Coronary artery (tissue), 2 donors: ENCODE data around the gene BSX.

Source experiments
- DNase-seq: peaks from one replicate; pipeline ENCODE4 v3.0.0-alpha.2; 2017; ENCODE audit warnings: low spot score
- H3K27ac ChIP-seq, 2 donors: fragments of 200-600 bp; sonication (generic); one replicate each; pipeline ENCODE4 v1.5.1; 2016 to 2019
- H3K4me3 ChIP-seq: fragments of 200-600 bp; sonication (generic); 2 replicates; pipeline ENCODE4 v1.5.1; 2016; ENCODE audit warnings: mild to moderate bottlenecking, moderate library complexity
- TF ChIP-seq, protein P1 (sequence below): fragments of 200-600 bp; sonication (generic); IDR thresholded peaks from one replicate; pipeline ENCODE4 v1.5.1; 2019; ENCODE audit warnings: antibody characterized with exemption

The BSX gene

DNA sequence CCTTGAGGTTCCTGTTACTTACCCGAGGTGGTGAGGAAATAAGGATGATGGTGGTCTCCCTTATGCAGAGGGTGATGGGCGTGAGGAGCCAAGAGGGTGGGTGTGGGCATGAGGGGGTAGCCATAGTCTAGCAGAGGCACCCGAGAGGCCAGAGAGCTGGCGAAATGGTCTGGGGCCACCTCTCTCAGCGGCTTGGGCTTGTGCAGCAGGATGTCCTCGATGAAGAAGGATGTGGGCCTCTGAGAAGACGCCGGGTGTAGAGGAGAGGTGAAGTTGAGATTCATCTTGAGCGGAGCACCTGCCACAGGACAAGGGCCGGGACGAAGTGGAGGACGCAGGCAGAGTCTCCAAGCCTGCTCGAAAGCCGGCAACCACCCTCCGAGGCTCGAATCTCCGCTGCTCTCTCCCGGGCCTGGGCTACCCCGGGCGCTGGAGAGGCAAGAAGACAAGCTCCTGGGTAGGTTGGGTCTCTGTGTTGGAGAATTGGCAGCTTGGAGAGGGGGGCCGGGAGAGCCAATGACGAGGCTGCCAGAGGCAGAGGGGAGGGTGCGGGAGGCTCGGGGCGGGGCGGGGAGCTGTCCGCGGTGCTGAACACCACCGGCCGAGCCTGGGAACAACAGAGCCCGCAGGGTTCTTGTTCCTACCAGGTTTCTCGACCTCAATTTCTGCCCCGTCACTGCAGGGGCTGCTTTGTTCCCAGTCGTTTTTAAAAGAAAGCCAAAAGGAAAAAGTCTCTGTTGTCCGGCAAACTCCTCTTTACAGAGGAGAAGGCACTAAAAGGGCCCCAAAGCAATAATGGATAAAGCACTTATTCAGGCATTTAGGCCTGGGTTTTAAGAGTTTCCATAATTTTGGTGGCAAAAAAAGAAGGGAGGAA lies at the start of gene BSX:
BSX (minus strand) TSS at position 447 of the 877 bp plus-strand sequence; CDS start at position 284, 163 bp downstream.
- H3K27ac ChIP-seq = no peak within 1 kb of the TSS
- no peak for DNase-seq
- no peak within 1 kb of the TSS for H3K4me3 ChIP-seq
- TF ChIP-seq, protein P1, sequence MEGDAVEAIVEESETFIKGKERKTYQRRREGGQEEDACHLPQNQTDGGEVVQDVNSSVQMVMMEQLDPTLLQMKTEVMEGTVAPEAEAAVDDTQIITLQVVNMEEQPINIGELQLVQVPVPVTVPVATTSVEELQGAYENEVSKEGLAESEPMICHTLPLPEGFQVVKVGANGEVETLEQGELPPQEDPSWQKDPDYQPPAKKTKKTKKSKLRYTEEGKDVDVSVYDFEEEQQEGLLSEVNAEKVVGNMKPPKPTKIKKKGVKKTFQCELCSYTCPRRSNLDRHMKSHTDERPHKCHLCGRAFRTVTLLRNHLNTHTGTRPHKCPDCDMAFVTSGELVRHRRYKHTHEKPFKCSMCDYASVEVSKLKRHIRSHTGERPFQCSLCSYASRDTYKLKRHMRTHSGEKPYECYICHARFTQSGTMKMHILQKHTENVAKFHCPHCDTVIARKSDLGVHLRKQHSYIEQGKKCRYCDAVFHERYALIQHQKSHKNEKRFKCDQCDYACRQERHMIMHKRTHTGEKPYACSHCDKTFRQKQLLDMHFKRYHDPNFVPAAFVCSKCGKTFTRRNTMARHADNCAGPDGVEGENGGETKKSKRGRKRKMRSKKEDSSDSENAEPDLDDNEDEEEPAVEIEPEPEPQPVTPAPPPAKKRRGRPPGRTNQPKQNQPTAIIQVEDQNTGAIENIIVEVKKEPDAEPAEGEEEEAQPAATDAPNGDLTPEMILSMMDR = no peak

DNA sequence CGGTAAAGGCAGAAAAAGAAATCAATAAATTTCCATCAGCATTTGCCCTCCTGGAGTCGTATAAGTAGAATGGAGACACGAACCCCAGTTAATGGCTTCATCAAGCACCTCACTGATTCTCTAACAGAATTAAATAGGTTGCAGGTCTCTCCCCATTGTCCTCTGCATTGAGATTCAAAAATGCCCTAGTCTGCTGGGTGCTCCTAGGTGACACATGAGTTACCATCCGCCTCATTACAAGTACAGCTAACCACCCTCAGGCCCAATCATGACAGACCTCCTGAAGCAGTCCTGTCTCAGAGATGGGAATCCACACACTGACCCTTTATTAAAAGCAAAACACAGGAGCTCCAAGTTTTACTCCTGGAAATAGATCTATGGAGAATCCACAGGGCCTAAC lies 48.9 kb upstream of the BSX start:
- TF ChIP-seq, protein P1 = no peak
- DNase-seq = no peak
- H3K4me3 ChIP-seq = no peak overlapping the region
- no peak overlapping the region for H3K27ac ChIP-seq

DNA sequence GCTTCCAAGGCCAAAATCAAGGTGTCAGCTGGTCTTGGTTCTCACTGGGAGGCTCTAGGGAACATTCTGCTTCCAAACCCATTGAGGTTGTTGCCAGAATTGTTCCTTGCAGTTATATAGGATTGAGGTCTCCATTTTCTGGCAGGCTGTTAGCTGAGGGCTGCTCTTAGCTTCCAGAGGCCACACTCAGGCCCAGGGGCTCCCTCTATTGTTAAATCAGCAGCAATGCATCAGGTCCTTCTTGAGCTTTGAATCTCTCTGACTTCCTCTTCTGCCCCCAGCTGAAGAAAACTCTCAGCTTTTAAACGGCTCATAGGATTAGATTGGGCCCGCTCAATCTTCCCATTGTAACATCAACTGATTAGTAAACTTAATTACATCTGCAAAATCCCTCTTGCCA lies 39.3 kb upstream of the BSX start:
- DNase-seq = no peak
- Histone ChIP-seq H3K4me3 (no peak overlapping the region), H3K27ac (no peak overlapping the region)
- TF ChIP-seq, protein P1 = no peak

DNA sequence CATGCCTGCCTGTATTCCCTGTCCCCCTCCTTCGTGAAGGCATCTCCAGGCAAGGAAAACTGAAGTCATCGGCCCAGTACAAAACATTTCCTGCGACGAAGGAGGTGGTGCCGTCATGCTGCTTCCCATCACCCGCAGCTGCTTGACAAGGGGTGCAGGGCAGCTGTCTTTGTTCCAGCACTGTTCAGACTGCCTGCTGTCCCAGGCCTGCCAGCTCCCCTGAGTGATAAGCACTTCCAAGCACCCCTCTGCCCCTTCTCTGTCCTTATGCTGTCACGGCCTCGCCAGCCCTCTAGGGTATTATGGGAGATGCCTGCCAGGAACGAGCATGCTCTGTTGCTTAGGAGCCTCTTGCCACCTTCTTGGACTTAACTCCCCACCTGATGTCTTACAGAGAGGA lies 37.1 kb upstream of the BSX start:
- H3K27ac ChIP-seq = no peak overlapping the region
- no peak for DNase-seq
- H3K4me3 ChIP-seq = no peak overlapping the region
- TF ChIP-seq, protein P1 = no peak

DNA sequence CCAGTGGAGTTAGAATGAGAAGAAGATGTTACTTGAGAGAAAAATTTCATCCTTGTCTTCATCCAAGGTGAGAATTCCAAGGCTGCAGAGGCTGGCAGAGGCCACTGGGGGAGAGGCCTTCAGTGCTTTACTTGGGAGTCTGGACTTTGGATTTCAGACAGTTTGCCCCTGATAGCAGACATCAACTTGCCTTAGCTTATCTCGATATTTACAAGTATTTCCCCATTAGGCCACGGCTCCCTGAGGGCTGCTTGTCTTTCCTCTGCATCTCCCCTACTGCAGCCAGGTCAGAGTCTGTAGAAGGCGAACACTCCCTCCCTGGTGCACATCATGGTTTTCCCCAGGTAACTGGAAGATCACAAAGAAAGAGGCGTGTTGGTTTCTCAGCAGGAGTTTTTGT lies 29.9 kb upstream of the BSX start:
- DNase-seq = no peak
- H3K27ac ChIP-seq = no peak overlapping the region
- TF ChIP-seq, protein P1 = no peak

DNA sequence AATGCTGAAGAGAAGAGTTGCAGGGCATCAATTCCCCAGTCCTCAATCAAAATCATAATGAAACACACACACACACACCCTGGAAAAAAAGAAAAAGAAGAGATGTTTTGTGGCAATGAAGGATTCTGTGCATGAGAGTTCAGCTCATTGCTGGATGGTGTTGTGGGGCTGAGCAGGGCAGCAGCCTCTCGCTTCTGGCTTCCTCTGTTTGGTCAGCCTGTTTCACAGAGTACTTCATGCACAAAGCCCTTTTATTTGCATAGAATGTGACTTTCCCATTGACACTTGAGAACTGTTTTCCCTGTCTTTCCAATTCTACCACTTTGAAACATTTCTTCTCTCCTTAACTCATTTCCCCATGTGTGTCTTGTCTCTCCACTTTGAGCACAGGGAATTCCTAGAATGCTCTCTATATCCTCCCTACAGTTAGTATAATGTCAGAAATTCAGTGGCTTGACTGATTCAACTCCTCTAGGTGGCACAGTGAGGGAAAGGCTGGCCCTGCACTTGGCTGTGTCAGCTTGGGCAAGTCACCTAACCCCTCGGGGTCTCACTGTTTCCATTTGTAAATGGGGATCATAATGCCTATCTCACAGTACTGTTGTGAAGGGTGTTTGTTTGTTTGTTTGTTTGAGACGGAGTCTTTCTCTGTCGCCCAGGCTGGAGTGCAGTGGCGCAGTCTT lies 25.4 kb upstream of the BSX start:
- Histone ChIP-seq H3K27ac (no peak overlapping the region), H3K4me3 (no peak overlapping the region)
- DNase-seq = no peak
- TF ChIP-seq, protein P1 = no peak

More for the DNA sequence above, 29.9 kb upstream of the BSX start:
- no peak overlapping the region for H3K4me3 ChIP-seq
